SK-N-SH treated with all-trans-retinoic acid at 6 μM for 48 hours (cell line): Measurements from ENCODE around the gene RHOT2.
A peak's percentile ranks its signal among the peaks of the same experiment; 100 is the strongest.

ENCODE experiments used
- ATAC-seq: fragments of 200-7000 bp; cut with Tn5 transposase; 3 replicates; pipeline ENCODE4 v1.9.1; 2020; ENCODE audit warnings: mild to moderate bottlenecking, moderate library complexity
- ARNTL ChIP-seq: fragments of 450-650 bp; formaldehyde crosslinking; IDR thresholded peaks from 2 replicates; pipeline ENCODE4 v1.5.0; 2020; ENCODE audit warnings: low read depth, mild to moderate bottlenecking, moderate library complexity, borderline replicate concordance
- BACH2 ChIP-seq: fragments of 250-450 bp; sonication (Bioruptor Pico); IDR thresholded peaks from 2 replicates; pipeline ENCODE4 v1.9.0; 2021; ENCODE audit warnings: mild to moderate bottlenecking, borderline replicate concordance
- CSDC2 ChIP-seq: fragments of 250-450 bp; sonication (Bioruptor Pico); IDR thresholded peaks from 2 replicates; pipeline ENCODE4 v1.5.0; 2020; ENCODE audit warnings: mild to moderate bottlenecking, moderate library complexity
- ESRRG ChIP-seq: fragments of 250-450 bp; sonication (Bioruptor Pico); IDR thresholded peaks from 2 replicates; pipeline ENCODE4 v1.6.1; 2021; ENCODE audit warnings: mild to moderate bottlenecking
- GLIS3 ChIP-seq: fragments of 250-450 bp; sonication (Bioruptor Pico); IDR thresholded peaks from 2 replicates; pipeline ENCODE4 v1.5.0; 2020; ENCODE audit warnings: mild to moderate bottlenecking, moderate library complexity
- ISL1 ChIP-seq: fragments of 250-450 bp; sonication (Bioruptor Pico); IDR thresholded peaks from 2 replicates; pipeline ENCODE4 v2.1.2; 2022; ENCODE audit warnings: mild to moderate bottlenecking, moderate library complexity
- OSR1 ChIP-seq: fragments of 250-450 bp; sonication (Bioruptor Pico); IDR thresholded peaks from 2 replicates; pipeline ENCODE4 v1.8.0; 2022; ENCODE audit warnings: moderate library complexity, mild to moderate bottlenecking, inconsistent platforms
- PATZ1 ChIP-seq: fragments of 250-450 bp; sonication (Bioruptor Pico); IDR thresholded peaks from 2 replicates; pipeline ENCODE4 v1.8.0; 2020; ENCODE audit warnings: mild to moderate bottlenecking, moderate library complexity, borderline replicate concordance
- PPARA ChIP-seq: fragments of 250-450 bp; sonication (Bioruptor Pico); IDR thresholded peaks from 2 replicates; pipeline ENCODE4 v1.5.0; 2020; ENCODE audit warnings: mild to moderate bottlenecking, borderline replicate concordance
- RARB ChIP-seq: fragments of 250-450 bp; sonication (Bioruptor Pico); IDR thresholded peaks from 2 replicates; pipeline ENCODE4 v1.8.0; 2021; ENCODE audit warnings: mild to moderate bottlenecking, moderate library complexity
- SNAI2 ChIP-seq: fragments of 250-450 bp; sonication (Bioruptor Pico); IDR thresholded peaks from 2 replicates; pipeline ENCODE4 v1.5.0; 2020; ENCODE audit warnings: mild to moderate bottlenecking, moderate library complexity
- TOX ChIP-seq: fragments of 250-450 bp; sonication (Bioruptor Pico); IDR thresholded peaks from 2 replicates; pipeline ENCODE4 v1.8.0; 2021; ENCODE audit warnings: mild to moderate bottlenecking, moderate library complexity, borderline replicate concordance
- TSHZ2 ChIP-seq: fragments of 250-450 bp; sonication (Bioruptor Pico); IDR thresholded peaks from 2 replicates; pipeline ENCODE4 v1.5.0; 2020; ENCODE audit warnings: mild to moderate bottlenecking, moderate library complexity
- ZC3H10 ChIP-seq: fragments of 250-450 bp; sonication (Bioruptor Pico); IDR thresholded peaks from 2 replicates; pipeline ENCODE4 v1.5.1; 2021; ENCODE audit warnings: mild to moderate bottlenecking, moderate library complexity
- ZFP3 ChIP-seq: fragments of 250-450 bp; sonication (Bioruptor Pico); IDR thresholded peaks from 2 replicates; pipeline ENCODE4 v1.5.0; 2020; ENCODE audit warnings: mild to moderate bottlenecking, moderate library complexity
- ZFP30 ChIP-seq: fragments of 450-650 bp; formaldehyde crosslinking; IDR thresholded peaks from 2 replicates; pipeline ENCODE4 v1.5.0; 2022; ENCODE audit warnings: mild to moderate bottlenecking, moderate library complexity
- ZNF565 ChIP-seq: fragments of 450-650 bp; formaldehyde crosslinking; conservative IDR thresholded peaks from 2 replicates; pipeline ENCODE4 v1.5.0; 2020; ENCODE audit warnings: low read depth, mild to moderate bottlenecking, moderate library complexity
- ZNF70 ChIP-seq: fragments of 450-650 bp; formaldehyde crosslinking; IDR thresholded peaks from 2 replicates; pipeline ENCODE4 v1.5.0; 2020; ENCODE audit warnings: mild to moderate bottlenecking, moderate library complexity
- ZNF8 ChIP-seq: fragments of 450-650 bp; formaldehyde crosslinking; IDR thresholded peaks from 2 replicates; pipeline ENCODE4 v1.5.0; 2020; ENCODE audit warnings: mild to moderate bottlenecking, moderate library complexity
- TF ChIP-seq, protein P1 (sequence below): fragments of 250-450 bp; sonication (Bioruptor Pico); IDR thresholded peaks from 2 replicates; pipeline ENCODE4 v1.5.1; 2020; ENCODE audit warnings: low read depth, mild to moderate bottlenecking, moderate library complexity
- TF ChIP-seq, protein P2 (sequence below): fragments of 250-450 bp; sonication (Bioruptor Pico); IDR thresholded peaks from 2 replicates; pipeline ENCODE4 v1.5.1; 2021; ENCODE audit warnings: mild to moderate bottlenecking, moderate library complexity

The RHOT2 gene

GRCh38 chr16:635573-636205 is 32.2 kb upstream of the RHOT2 start:
- no peak for TF ChIP-seq TOX (CRISPR knock-in tag)
- no peak for TF ChIP-seq ZFP3 (CRISPR knock-in tag)
- TF ChIP-seq, protein P1, sequence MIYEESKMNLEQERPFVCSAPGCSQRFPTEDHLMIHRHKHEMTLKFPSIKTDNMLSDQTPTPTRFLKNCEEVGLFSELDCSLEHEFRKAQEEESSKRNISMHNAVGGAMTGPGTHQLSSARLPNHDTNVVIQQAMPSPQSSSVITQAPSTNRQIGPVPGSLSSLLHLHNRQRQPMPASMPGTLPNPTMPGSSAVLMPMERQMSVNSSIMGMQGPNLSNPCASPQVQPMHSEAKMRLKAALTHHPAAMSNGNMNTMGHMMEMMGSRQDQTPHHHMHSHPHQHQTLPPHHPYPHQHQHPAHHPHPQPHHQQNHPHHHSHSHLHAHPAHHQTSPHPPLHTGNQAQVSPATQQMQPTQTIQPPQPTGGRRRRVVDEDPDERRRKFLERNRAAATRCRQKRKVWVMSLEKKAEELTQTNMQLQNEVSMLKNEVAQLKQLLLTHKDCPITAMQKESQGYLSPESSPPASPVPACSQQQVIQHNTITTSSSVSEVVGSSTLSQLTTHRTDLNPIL (CRISPR knock-in tag): no peak
- no peak for TF ChIP-seq ZC3H10 (CRISPR knock-in tag)
- TF ChIP-seq OSR1 (CRISPR knock-in tag): no peak
- TF ChIP-seq ESRRG (CRISPR knock-in tag): no peak
- TF ChIP-seq TSHZ2: no peak
- TF ChIP-seq ISL1 (CRISPR knock-in tag): no peak
- no peak for TF ChIP-seq ARNTL (CRISPR knock-in tag)
- no peak for TF ChIP-seq ZNF565 (CRISPR knock-in tag)
- no peak for TF ChIP-seq GLIS3 (CRISPR knock-in tag)
- TF ChIP-seq RARB (CRISPR knock-in tag): no peak
- TF ChIP-seq BACH2 (CRISPR knock-in tag): no peak
- no peak for TF ChIP-seq CSDC2 (CRISPR knock-in tag)
- TF ChIP-seq PATZ1 (CRISPR knock-in tag): no peak
- TF ChIP-seq ZFP30: no peak
- TF ChIP-seq, all 23 proteins: peak for 0
- ATAC-seq: peak; percentile 0; the same call in 2 of the 3 replicates

- peak; percentile 88 for ATAC-seq
- TF ChIP-seq ESRRG (CRISPR knock-in tag): no peak
- 0 out of 2 replicates have a peak, but pooled peaks have one; percentile 26 for TF ChIP-seq RARB (CRISPR knock-in tag)
- TF ChIP-seq, all 23 proteins: peak for 1
Measured at GRCh38 chr16:636206-637080, 31.5 kb upstream of the RHOT2 start, which contains the start of gene METTL26. METTL26 (minus strand) TSS chr16:636305; CDS start chr16:636290, 15 bp downstream.

DNA sequence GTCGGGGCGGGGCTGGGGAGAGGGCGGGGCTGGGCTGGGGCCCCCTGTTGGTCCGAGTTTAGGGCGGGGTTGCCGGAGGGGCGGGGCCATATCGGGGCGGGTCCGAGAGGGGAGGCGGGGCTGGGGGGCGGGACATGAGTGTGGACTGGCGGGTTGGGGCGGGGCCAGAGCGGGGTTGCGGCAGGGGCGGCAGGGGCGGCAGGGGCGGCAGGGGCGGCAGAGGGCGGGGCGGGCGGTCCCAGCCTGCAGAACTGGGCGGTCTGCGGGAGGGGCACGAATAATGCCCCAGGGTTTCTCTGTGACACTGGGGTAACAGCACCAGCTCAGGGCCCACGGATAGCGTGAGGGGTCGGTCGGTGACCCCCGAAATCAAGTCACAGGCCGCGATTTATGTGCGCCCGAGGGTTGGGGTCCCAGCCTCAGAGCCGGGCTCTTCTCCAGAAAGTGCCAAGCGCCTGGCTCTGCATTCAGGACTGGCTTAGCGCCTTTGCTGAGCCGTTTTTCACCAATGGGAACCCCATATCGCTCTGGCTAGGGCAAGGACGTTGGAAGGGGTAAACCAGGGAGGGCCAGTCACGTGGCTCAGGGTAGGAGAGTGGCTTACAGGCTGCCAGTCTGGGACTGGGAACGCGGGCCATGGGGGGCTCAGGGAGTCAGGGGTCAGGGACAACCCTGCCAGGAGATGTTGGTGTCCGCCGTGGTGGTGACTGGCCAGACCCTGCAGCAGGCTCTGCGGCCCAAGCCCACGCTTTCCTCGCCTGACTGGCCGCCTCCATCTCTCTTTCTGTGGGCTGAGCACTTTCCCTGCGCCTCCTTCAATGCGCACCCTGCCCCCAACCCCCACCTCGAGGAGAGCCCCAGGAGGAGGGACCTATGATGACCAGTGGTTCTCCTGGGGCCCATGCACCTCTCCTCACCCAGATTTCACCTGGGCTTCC is 30.6 kb upstream of the RHOT2 start:
- ATAC-seq: no peak
- TF ChIP-seq, protein P1 (CRISPR knock-in tag): no peak
- TF ChIP-seq ZFP3 (CRISPR knock-in tag) (no peak), ZNF8 (CRISPR knock-in tag) (no peak), ZFP30 (no peak), SNAI2 (CRISPR knock-in tag) (no peak), ESRRG (CRISPR knock-in tag) (no peak), ZNF70 (CRISPR knock-in tag) (no peak), TSHZ2 (no peak), OSR1 (CRISPR knock-in tag) (no peak), BACH2 (CRISPR knock-in tag) (no peak), PPARA (no peak), ZC3H10 (CRISPR knock-in tag) (no peak), CSDC2 (CRISPR knock-in tag) (no peak)
- TF ChIP-seq, protein P2, sequence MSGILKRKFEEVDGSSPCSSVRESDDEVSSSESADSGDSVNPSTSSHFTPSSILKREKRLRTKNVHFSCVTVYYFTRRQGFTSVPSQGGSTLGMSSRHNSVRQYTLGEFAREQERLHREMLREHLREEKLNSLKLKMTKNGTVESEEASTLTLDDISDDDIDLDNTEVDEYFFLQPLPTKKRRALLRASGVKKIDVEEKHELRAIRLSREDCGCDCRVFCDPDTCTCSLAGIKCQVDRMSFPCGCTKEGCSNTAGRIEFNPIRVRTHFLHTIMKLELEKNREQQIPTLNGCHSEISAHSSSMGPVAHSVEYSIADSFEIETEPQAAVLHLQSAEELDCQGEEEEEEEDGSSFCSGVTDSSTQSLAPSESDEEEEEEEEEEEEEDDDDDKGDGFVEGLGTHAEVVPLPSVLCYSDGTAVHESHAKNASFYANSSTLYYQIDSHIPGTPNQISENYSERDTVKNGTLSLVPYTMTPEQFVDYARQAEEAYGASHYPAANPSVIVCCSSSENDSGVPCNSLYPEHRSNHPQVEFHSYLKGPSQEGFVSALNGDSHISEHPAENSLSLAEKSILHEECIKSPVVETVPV: no peak
